Ammon's horn (tissue), 1 donor: ENCODE data around the gene ARHGEF18.
"Not testable (repeated sequence)": the region's sequence is repeated elsewhere in the genome, so short reads cannot be mapped to it uniquely, and the experiment has no call there.

Experiments used
- DNase-seq: peaks from one replicate; pipeline ENCODE4 v3.0.0-alpha.2; 2016; ENCODE audit warnings: low spot score

Gene ARHGEF18

GRCh38 chr19:7348587-7349230 lies at the start of gene ARHGEF18:
ARHGEF18 (plus strand) TSS chr19:7348937; CDS start chr19:7362891, 13,954 bp downstream.
- peak; percentile 34 for DNase-seq

GRCh38 chr19:7301525-7301924 lies 47.2 kb upstream of the ARHGEF18 start:
- no peak for DNase-seq

GRCh38 chr19:7303470-7303869 lies 45.3 kb upstream of the ARHGEF18 start:
- DNase-seq, result no peak

GRCh38 chr19:7304200-7304599 lies 44.5 kb upstream of the ARHGEF18 start:
- DNase-seq, result no peak

GRCh38 chr19:7307590-7308218 lies 41.0 kb upstream of the ARHGEF18 start:
- DNase-seq, result no peak

- not testable (repeated sequence) for DNase-seq
Observed at GRCh38 chr19:7308327-7308726, 40.4 kb upstream of the ARHGEF18 start.

- DNase-seq, result no peak
Observed at GRCh38 chr19:7311911-7312310, 36.8 kb upstream of the ARHGEF18 start.

- DNase-seq, result no peak
Observed at GRCh38 chr19:7312816-7313215, 35.9 kb upstream of the ARHGEF18 start.

- no peak for DNase-seq
Observed at GRCh38 chr19:7318176-7318575, 30.6 kb upstream of the ARHGEF18 start.

- no peak for DNase-seq
Observed at GRCh38 chr19:7326105-7326877, 22.4 kb upstream of the ARHGEF18 start.

- no peak for DNase-seq
Observed at GRCh38 chr19:7327802-7328201, 20.9 kb upstream of the ARHGEF18 start.

GRCh38 chr19:7328647-7329046 lies 20.1 kb upstream of the ARHGEF18 start:
- no peak for DNase-seq

GRCh38 chr19:7331446-7331845 lies 17.3 kb upstream of the ARHGEF18 start:
- no peak for DNase-seq

- DNase-seq, result no peak
Observed at GRCh38 chr19:7333198-7334118, 15.3 kb upstream of the ARHGEF18 start.

GRCh38 chr19:7336321-7336973 lies 12.3 kb upstream of the ARHGEF18 start:
- DNase-seq, result no peak

- DNase-seq, result peak; percentile 60
Observed at GRCh38 chr19:7337380-7338194, 11.2 kb upstream of the ARHGEF18 start.

GRCh38 chr19:7340959-7341837 lies 7.5 kb upstream of the ARHGEF18 start:
- peak; percentile 86 for DNase-seq

- DNase-seq, result no peak
Observed at GRCh38 chr19:7342143-7342542, 6.6 kb upstream of the ARHGEF18 start.

GRCh38 chr19:7346488-7346971 lies 2.2 kb upstream of the ARHGEF18 start:
- no peak for DNase-seq
